Kidney capillary endothelial cell (primary cell): ENCODE data around the gene FAM193B.

Experiments used
- DNase-seq: peaks from one replicate; pipeline ENCODE4 v3.0.0-alpha.2; 2018; ENCODE audit warnings: low spot score

FAM193B gene

GRCh38 chr5:177515580-177515979 lies 38.8 kb downstream of the FAM193B start:
- DNase-seq, result no peak

GRCh38 chr5:177514541-177514940 lies 39.8 kb downstream of the FAM193B start:
- no peak for DNase-seq

GRCh38 chr5:177513500-177513899 lies 40.9 kb downstream of the FAM193B start:
- no peak for DNase-seq

DNA sequence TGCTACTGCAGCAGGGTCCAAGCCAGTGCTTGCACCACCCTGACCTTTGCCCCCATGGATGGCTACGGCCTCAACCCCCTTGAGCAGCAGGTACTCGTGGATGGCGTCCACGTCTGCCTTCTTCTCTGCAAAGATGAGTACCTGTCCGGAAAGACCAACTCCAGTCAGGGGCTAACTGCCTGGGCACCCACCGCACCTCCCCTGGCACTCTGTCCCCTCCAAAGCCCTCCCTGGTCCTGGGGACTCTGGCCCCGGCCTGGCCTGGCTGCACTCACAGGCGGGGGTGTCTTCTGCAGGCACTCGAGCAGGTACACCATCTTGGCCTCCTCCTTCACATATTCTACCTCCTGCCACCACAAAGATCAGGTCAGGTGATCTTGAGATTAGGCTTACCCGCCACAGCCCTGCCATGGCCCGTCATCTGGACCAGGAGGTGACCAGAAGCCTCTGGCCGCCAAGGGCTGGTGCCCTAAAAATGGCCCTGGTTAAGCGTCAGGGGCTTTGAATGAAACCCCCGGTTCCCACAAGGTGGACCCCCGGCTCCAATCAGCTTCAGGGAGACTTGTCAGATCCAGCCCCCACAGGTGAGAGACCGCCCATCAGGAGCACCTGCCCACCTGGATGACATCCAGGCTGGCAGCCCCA lies 41.5 kb downstream of the FAM193B start:
- DNase-seq, result no peak

GRCh38 chr5:177511796-177512675 lies 42.3 kb downstream of the FAM193B start:
- DNase-seq, result no peak

GRCh38 chr5:177511181-177511580 lies 43.2 kb downstream of the FAM193B start:
- no peak for DNase-seq

DNA sequence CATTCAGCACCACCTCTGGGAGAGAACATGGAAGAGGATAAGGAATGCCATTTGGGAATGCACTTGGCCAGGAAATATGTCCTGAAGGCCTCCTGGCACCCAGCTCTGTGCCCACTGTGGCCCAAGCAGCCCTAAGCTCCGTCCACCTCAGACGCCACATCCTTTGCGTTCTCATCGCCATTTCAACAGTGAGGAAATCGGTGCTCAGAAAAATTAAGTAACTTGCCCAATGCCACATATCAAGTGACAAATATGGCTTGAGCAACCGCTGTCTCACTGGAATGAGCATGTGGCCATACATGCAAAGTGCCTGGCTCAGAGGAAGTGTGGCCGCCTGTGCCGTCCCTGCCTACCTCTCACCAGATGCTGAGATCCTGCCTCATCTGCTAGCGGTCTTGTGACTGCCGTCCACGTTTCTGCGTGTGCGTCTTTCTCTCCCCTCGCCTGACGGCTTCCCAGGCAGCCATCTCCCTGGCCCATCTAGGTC lies 43.8 kb downstream of the FAM193B start:
- DNase-seq, result no peak

- DNase-seq, result no peak
These were observed 44.3 kb downstream of the FAM193B start for GRCh38 chr5:177509991-177510566.

DNA sequence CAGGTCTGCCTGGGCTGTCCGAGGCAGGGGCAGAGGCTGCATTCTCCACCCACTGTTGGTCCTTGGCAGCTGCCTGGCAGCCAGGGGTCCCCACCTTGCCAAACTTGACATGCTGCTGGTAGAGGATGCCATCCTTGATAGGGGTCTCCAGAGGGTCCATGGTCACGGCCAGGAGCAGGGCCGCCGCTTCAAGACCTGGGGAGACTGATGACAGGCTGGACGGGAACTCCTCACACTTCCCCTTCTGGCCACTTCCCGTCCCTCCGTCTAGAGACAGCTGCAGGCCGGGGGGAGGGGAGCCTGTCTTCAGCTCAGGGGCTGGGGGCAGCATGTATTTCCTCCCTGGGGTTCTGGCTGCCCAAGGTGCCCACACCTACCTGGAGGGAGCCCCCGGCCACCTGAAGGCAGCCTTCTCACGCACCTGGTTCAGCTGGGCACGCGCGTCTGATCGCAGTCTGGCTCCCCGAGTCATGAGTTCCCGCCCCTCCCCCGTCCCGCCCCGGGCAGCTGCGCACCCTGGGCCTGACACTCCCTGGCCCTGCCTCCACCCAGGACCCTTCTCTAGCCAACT lies 44.9 kb downstream of the FAM193B start, which contains the start of gene DOK3:
Gene DOK3 (minus strand): TSS at position 446 of the 571 bp plus-strand sequence. CDS start 286 bp downstream, at position 160.
- DNase-seq, result no peak

- DNase-seq, result no peak
These were observed 45.5 kb downstream of the FAM193B start for GRCh38 chr5:177508837-177509236.

- DNase-seq, result no peak
These were observed 46.1 kb downstream of the FAM193B start for GRCh38 chr5:177508221-177508611.

DNA sequence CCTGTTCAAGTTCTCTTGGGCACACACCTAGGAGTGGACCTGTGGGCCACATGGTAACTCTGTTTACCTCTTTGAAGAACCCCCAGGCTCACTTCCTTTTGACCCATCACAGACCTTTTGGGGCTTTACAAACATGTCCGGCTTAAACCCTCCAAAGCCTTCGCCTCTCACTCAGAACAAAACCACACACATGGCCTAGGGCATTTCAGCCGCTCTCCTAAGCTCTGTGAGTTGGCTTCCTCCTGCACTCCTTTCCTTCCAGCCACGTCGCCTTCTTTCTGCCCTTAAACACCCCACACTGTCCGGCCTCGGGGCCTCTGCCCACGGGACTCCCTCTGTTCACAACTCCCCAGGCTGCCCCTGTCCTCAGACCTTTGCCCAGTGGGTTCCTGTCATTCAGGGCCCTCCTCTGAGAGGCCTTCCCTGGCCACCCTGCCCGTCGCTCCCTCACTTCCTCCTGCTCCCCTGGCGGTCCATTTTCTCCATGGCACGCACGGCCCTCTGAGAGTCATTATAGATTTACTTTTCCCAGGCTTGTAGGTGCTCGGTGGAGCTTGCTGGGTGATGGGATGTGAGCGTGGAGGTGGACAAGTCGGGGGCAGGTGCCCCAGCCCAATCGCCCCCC lies 46.7 kb downstream of the FAM193B start:
- DNase-seq, result no peak

DNA sequence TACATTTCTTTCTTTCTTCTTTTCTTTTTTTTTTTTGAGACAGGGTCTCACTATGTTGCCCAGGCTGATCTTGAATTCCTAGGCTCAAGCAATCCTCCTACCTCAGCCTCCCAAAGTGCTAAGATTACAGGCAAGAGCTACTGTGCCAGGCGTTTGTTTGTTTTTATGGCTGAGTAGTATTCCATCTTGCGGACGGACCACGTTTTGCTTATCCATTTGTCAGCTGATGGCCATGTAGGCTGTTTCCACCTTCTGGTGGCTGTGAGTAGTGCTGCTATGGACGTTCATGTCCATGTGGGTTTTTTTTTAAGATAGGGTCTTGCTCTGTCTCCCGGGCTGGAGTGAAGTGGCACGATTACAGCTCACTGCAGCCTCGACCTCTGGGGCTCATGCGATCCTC lies 47.2 kb downstream of the FAM193B start:
- DNase-seq, result no peak

- DNase-seq, result no peak
These were observed 49.3 kb downstream of the FAM193B start for GRCh38 chr5:177505075-177505474.

DNA sequence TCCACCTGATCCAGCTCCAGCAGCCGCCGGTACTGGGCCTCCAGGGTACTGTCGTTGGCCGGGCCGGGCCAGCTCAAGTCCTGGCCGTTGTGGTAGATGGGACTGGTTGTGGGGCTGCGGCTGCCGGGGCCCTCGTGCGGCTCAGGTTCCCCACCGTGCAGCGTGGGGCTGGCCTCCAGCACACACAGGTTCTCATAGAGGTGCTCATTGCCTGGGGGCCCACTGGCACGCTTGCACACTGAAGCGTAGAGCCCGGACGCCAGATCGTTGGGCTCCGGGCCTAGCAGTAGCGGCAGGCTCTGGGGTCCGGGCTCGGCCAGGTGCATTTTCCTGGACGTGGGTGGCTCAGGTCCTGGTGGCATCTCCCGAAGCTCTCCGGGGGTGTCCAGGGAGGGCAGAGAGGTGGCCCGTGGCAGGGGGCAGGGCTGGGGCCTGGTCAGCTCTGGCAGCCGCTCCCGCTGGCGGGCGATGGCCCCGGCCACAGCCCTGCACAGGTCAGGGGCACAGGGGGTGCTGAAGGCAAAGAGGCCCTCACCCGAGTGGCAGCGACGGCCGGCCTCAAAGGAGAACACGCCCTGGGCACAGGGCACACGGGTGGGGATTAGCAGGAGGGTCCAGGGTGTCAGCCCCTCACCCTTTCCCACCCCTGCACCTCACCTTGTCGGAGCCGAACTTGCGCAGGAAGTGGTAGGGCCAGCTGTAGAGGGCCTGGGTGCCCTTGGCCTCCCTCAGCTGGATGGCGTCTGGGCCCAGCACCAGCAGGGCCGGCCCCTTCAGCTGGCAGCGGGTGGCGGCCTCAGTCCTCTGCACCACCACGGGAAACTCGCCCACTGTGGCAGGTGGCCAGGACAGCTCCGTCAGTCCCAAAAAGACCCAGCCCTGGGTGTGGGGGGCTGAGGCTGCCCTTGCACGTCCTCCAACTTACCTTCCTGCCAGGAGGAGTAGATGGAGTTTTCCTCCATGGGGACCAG lies 50.0 kb downstream of the FAM193B start:
- DNase-seq, result no peak

- DNase-seq, result no peak
These were observed 50.8 kb downstream of the FAM193B start for GRCh38 chr5:177503351-177504085.

GRCh38 chr5:177502886-177503285 lies 51.5 kb downstream of the FAM193B start:
- no peak for DNase-seq

DNA sequence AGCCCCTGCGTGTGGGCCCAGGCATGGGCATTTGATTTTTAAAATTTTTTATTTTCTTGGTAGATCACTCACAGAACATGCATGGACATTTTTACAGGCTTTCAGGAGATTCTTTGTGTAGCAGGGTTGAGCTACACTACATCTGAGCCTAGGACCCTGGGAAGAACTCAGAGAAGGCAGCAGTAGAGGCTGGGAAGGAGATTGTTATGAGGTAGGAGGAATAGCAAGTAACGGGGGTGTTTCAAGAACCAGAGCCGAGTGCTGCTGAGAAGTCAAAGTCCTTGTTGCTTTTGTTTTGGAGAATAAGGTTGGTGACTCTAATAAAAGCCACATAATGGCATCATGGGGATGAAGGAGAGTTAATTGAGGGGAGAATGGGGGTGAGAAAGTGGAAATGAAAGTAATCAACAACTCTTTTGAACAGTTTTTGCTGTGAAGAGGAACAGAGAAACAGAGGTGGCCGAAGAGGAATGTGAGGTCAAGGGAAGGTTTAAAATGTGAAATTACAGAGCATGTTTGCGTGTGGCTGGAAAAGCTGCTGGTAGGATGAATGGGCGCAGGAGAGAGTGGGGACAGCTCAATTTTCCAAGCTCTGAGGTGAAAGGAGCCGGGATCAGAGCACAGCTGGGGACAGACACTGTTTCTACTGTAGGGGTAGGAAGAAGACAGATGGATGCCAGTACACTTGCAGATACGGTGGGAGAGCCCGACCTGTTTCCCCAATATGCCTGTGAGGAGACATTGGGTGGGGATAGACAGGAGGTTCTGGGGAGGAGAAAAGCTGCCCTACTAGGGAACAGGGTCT lies 52.3 kb downstream of the FAM193B start:
- DNase-seq, result no peak
